ENCODE measurements around the gene C3orf22.
A peak's percentile ranks its signal among the peaks of the same experiment; 100 is the strongest.

C3orf22 gene

GRCh38 chr3:126527455-126528211 lies 31.1 kb downstream of the C3orf22 start:
- DNase-seq (ENCODE audit: low read depth in 2 of 2) = no peak

GRCh38 chr3:126527006-126527405 lies 31.7 kb downstream of the C3orf22 start:
- no peak for DNase-seq (ENCODE audit: low read depth in 2 of 2)

GRCh38 chr3:126526668-126527005 lies 32.1 kb downstream of the C3orf22 start:
- no peak for DNase-seq (ENCODE audit: low read depth in 2 of 2)

- no peak for DNase-seq (ENCODE audit: low read depth in 2 of 2)
Measured at GRCh38 chr3:126525853-126526667, 32.7 kb downstream of the C3orf22 start.

GRCh38 chr3:126525091-126525852 lies 33.5 kb downstream of the C3orf22 start:
- no peak for DNase-seq (ENCODE audit: low read depth in 2 of 2)

- no peak for DNase-seq (ENCODE audit: low read depth in 2 of 2)
Measured at GRCh38 chr3:126524429-126524988, 34.2 kb downstream of the C3orf22 start.

GRCh38 chr3:126523745-126524428 lies 34.8 kb downstream of the C3orf22 start, which contains the start of gene CHST13:
TSS of gene CHST13 (plus strand) at chr3:126524155. CDS start at chr3:126524333, 178 bp downstream.
- no peak for DNase-seq (ENCODE audit: low read depth in 2 of 2)

- peak in 1 of 2 experiments; percentile 34 for DNase-seq (ENCODE audit: low read depth in 2 of 2)
Measured at GRCh38 chr3:126522363-126522788, 36.4 kb downstream of the C3orf22 start.

- no peak for DNase-seq (ENCODE audit: low read depth in 2 of 2)
Measured at GRCh38 chr3:126521122-126521891, 37.4 kb downstream of the C3orf22 start.

GRCh38 chr3:126519506-126520455 lies 39.0 kb downstream of the C3orf22 start:
- DNase-seq (ENCODE audit: low read depth in 2 of 2) = no peak

- DNase-seq (ENCODE audit: low read depth in 2 of 2) = no peak
Measured at GRCh38 chr3:126518779-126519177, 40.0 kb downstream of the C3orf22 start.

GRCh38 chr3:126517986-126518778 lies 40.5 kb downstream of the C3orf22 start:
- DNase-seq (ENCODE audit: low read depth in 2 of 2) = no peak

- no peak for DNase-seq (ENCODE audit: low read depth in 2 of 2)
Measured at GRCh38 chr3:126517291-126517951, 41.3 kb downstream of the C3orf22 start, which contains the start of gene UROC1. TSS of gene UROC1 (minus strand) at chr3:126517773. CDS start at chr3:126517719, 54 bp downstream.

GRCh38 chr3:126516936-126517290 lies 41.8 kb downstream of the C3orf22 start:
- no peak for DNase-seq (ENCODE audit: low read depth in 2 of 2)

- no peak for DNase-seq (ENCODE audit: low read depth in 2 of 2)
Measured at GRCh38 chr3:126516152-126516935, 42.4 kb downstream of the C3orf22 start.

GRCh38 chr3:126515066-126515706 lies 43.5 kb downstream of the C3orf22 start:
- DNase-seq (ENCODE audit: low read depth in 2 of 2) = no peak

GRCh38 chr3:126514161-126514560 lies 44.6 kb downstream of the C3orf22 start:
- no peak for DNase-seq (ENCODE audit: low read depth in 2 of 2)

Measured in stimulated activated CD4-positive, alpha-beta T cell treated with anti-CD3 and anti-CD28 coated beads, Interleukin-12 subunit alpha, Interleukin-12 subunit beta, amount 100 ng/mL, for 24 hours (primary cell).